SU-DHL-6 (cell line): ENCODE data around the gene HELZ.

Experiments used
- CTCF ChIP-seq: fragments of 200-600 bp; sonication (generic); IDR thresholded peaks from one replicate; pipeline ENCODE4 v1.5.1; 2017; ENCODE audit warnings: antibody characterized with exemption, mild to moderate bottlenecking, low read length, moderate library complexity; ENCODE audit not compliant: insufficient read depth, poor library complexity, severe bottlenecking
- EZH2phosphoT487 ChIP-seq: fragments of 200-600 bp; sonication (generic), shearing (Covaris generic); conservative IDR thresholded peaks from 2 replicates; pipeline ENCODE4 v1.6.1; 2018; ENCODE audit warnings: mild to moderate bottlenecking, antibody characterized with exemption, low read length, moderate library complexity, mixed read lengths

GRCh38 chr17:67221062-67221998 is 23.7 kb downstream of the HELZ start:
- peak; percentile 20 for TF ChIP-seq CTCF
- no peak for TF ChIP-seq EZH2phosphoT487
